Stimulated activated CD8-positive, alpha-beta memory T cell treated with anti-CD3 and anti-CD28 coated beads, Interleukin-15, amount 100 ng/mL, for 4 hours (primary cell): Measurements from ENCODE around the gene CAPRIN1.
"Not testable (repeated sequence)": the region's sequence is repeated elsewhere in the genome, so short reads cannot be mapped to it uniquely, and the experiment has no call there.

Source experiments
- DNase-seq, 2 donors: peaks; one replicate each; pipeline ENCODE4 v3.0.0-alpha.2; 2020; ENCODE audit warnings: low read depth in 2 of 2

The CAPRIN1 gene

GRCh38 chr11:34086554-34087283, 35.2 kb downstream of the CAPRIN1 start:
- DNase-seq, result no peak

GRCh38 chr11:34091825-34092224, 40.3 kb downstream of the CAPRIN1 start:
- DNase-seq, result no peak

- not testable (repeated sequence) for DNase-seq
Observed at GRCh38 chr11:34094900-34095299, 43.4 kb downstream of the CAPRIN1 start.

- DNase-seq, result no peak
Observed at GRCh38 chr11:34098813-34099212, 47.3 kb downstream of the CAPRIN1 start.

- DNase-seq, result no peak
Observed at GRCh38 chr11:34104680-34105078, 53.1 kb downstream of the CAPRIN1 start.

- DNase-seq, result peak; percentile 90 to 96
Observed at GRCh38 chr11:34105079-34105956, 53.8 kb downstream of the CAPRIN1 start, which contains the start of gene NAT10. Gene NAT10, plus strand, starts transcription at chr11:34105629. Its CDS starts 2,597 bp downstream, at chr11:34108226.

- peak in 1 of 2 donors; percentile 5 for DNase-seq
Observed at GRCh38 chr11:34105957-34106504, 54.5 kb downstream of the CAPRIN1 start.

GRCh38 chr11:34111722-34112270, 60.3 kb downstream of the CAPRIN1 start:
- no peak for DNase-seq

- no peak for DNase-seq
Observed at GRCh38 chr11:34114014-34114413, 62.5 kb downstream of the CAPRIN1 start.

GRCh38 chr11:34114471-34114870, 62.9 kb downstream of the CAPRIN1 start:
- no peak for DNase-seq

GRCh38 chr11:34120651-34121050, 69.1 kb downstream of the CAPRIN1 start:
- no peak for DNase-seq

- no peak for DNase-seq
Observed at GRCh38 chr11:34124885-34125668, 73.5 kb downstream of the CAPRIN1 start.

GRCh38 chr11:34126959-34127848, 75.7 kb downstream of the CAPRIN1 start:
- DNase-seq, result no peak

- DNase-seq, result no peak
Observed at GRCh38 chr11:34128824-34129223, 77.3 kb downstream of the CAPRIN1 start.

- DNase-seq, result no peak
Observed at GRCh38 chr11:34132261-34132965, 80.9 kb downstream of the CAPRIN1 start.

- DNase-seq, result no peak
Observed at GRCh38 chr11:34134765-34135164, 83.2 kb downstream of the CAPRIN1 start.

- no peak for DNase-seq
Observed at GRCh38 chr11:34135439-34135838, 83.9 kb downstream of the CAPRIN1 start.

GRCh38 chr11:34136420-34136819, 84.9 kb downstream of the CAPRIN1 start:
- no peak for DNase-seq

GRCh38 chr11:34139346-34139745, 87.8 kb downstream of the CAPRIN1 start:
- no peak for DNase-seq

- DNase-seq, result no peak
Observed at GRCh38 chr11:34140149-34140548, 88.6 kb downstream of the CAPRIN1 start.
